SK-N-MC (cell line): ENCODE measurements around the gene PRICKLE4.

Experiments
- EZH2 ChIP-seq: fragments of 200-600 bp; sonication (generic); IDR thresholded peaks from one replicate; pipeline ENCODE4 v1.6.1; 2017; ENCODE audit warnings: antibody characterized with exemption
- FOXP2 ChIP-seq: optimal IDR thresholded peaks from 2 replicates; pipeline ENCODE3; 2011; ENCODE audit warnings: mild to moderate bottlenecking, moderate library complexity; ENCODE audit not compliant: insufficient read depth; ENCODE audit errors: extremely low read length, control extremely low read depth
- POLR2AphosphoS5 ChIP-seq: IDR thresholded peaks from 2 replicates; pipeline ENCODE4 v1.6.1; 2012; ENCODE audit warnings: mild to moderate bottlenecking, low read depth, low read length, borderline replicate concordance

DNA sequence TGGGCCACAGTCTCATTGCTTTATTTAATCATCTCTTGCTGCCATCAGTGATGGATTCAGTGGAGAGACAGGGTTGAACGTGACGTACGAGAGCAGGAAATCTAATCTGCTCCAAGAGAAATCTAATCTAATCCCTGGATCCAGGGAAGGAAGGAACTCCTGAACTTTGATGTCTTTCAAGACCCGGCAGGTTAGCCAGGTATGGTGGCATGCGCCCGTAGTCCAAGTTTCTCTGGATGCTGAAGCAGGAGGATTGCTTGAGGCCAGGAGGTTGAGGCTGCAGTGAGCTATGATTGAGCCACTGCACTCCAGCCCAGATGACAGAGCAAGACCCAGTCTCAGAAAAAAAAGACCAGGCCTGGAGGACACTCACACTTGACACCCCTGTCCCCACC lies 21.9 kb upstream of the PRICKLE4 start:
- TF ChIP-seq POLR2AphosphoS5 (no peak), EZH2 (no peak), FOXP2 (no peak)
